HepG2 (cell line): ENCODE measurements around the gene DPM2. TPM values are rescaled to one million over a fixed set of nuclear protein-coding genes. Genes with fewer than 3 reads are reported as not detected.

ENCODE experiments used
- ARNT2 ChIP-seq: sonication (generic); formaldehyde crosslinking; IDR thresholded peaks from 2 replicates; pipeline ENCODE4 v1.8.0; 2022; ENCODE audit warnings: mild to moderate bottlenecking, low read depth, missing genetic modification reagents, moderate library complexity
- BRF2 ChIP-seq: sonication (generic); formaldehyde crosslinking; IDR thresholded peaks from 2 replicates; pipeline ENCODE4 v1.8.1; 2022; ENCODE audit warnings: mild to moderate bottlenecking, missing genetic modification reagents
- CHCHD3 ChIP-seq: sonication (generic); formaldehyde crosslinking; IDR thresholded peaks from 2 replicates; pipeline ENCODE4 v1.8.0; 2022; ENCODE audit warnings: mild to moderate bottlenecking, missing genetic modification reagents, moderate library complexity
- HES4 ChIP-seq: sonication (generic); formaldehyde crosslinking; IDR thresholded peaks from 2 replicates; pipeline ENCODE4 v1.9.0; 2021; ENCODE audit warnings: mild to moderate bottlenecking, missing genetic modification reagents, borderline replicate concordance
- HNRNPLL ChIP-seq: fragments of 200-400 bp; formaldehyde crosslinking; IDR thresholded peaks from 2 replicates; pipeline ENCODE4 v1.6.1; 2017; ENCODE audit warnings: mild to moderate bottlenecking, low read depth, low read length; ENCODE audit not compliant: poor library complexity, severe bottlenecking
- MAFG ChIP-seq: sonication (generic); formaldehyde crosslinking; IDR thresholded peaks from 2 replicates; pipeline ENCODE4 v1.5.1; 2020; ENCODE audit warnings: mild to moderate bottlenecking, missing genetic modification reagents
- SNRNP70 ChIP-seq: fragments of 200-400 bp; formaldehyde crosslinking; IDR thresholded peaks from 2 replicates; pipeline ENCODE4 v1.6.1; 2017; ENCODE audit warnings: mild to moderate bottlenecking, low read depth, low read length, moderate library complexity
- SPEN ChIP-seq: sonication (generic); formaldehyde crosslinking; IDR thresholded peaks from 2 replicates; pipeline ENCODE4 v1.5.1; 2020; ENCODE audit warnings: low read depth, mild to moderate bottlenecking, missing genetic modification reagents
- SRF ChIP-seq: IDR thresholded peaks from 2 replicates; pipeline ENCODE4 v1.6.1; 2011; ENCODE audit warnings: mild to moderate bottlenecking, low read depth, low read length, moderate library complexity
- TRAFD1 ChIP-seq: sonication (generic); formaldehyde crosslinking; IDR thresholded peaks from 2 replicates; pipeline ENCODE4 v1.5.1; 2020; ENCODE audit warnings: missing genetic modification reagents, mild to moderate bottlenecking, borderline replicate concordance
- UBTF ChIP-seq: sonication (generic); formaldehyde crosslinking; IDR thresholded peaks from 2 replicates; pipeline ENCODE4 v1.4.0; 2020; ENCODE audit warnings: mild to moderate bottlenecking, missing genetic modification reagents
- YY1 ChIP-seq: IDR thresholded peaks from 2 replicates; pipeline ENCODE4 v1.6.1; 2011; ENCODE audit warnings: low read length, low read depth, moderate library complexity, mild to moderate bottlenecking; ENCODE audit not compliant: insufficient read depth, insufficient replicate concordance
- ZBTB33 ChIP-seq: sonication (generic); formaldehyde crosslinking; IDR thresholded peaks from 2 replicates; pipeline ENCODE4 v1.4.0; 2020; ENCODE audit warnings: missing genetic modification reagents
- ZNF350 ChIP-seq: sonication (generic); formaldehyde crosslinking; IDR thresholded peaks from 2 replicates; pipeline ENCODE4 v1.4.0; 2020; ENCODE audit warnings: mild to moderate bottlenecking, low read depth, missing genetic modification reagents, borderline replicate concordance
- ZNF414 ChIP-seq: sonication (generic); formaldehyde crosslinking; IDR thresholded peaks from 2 replicates; pipeline ENCODE4 v1.5.0; 2020; ENCODE audit warnings: missing genetic modification reagents
- ZNF564 ChIP-seq: sonication (generic); formaldehyde crosslinking; IDR thresholded peaks from 2 replicates; pipeline ENCODE4 v1.8.1; 2023; ENCODE audit warnings: mild to moderate bottlenecking, missing genetic modification reagents
- polyA plus RNA-seq, 8 experiments: library from polyadenylated mRNA; depleted of rRNA in 3 of 8; stranded (reverse) in 7 of 8; unstranded in 1 of 8; fragments of >200 nt; fragmentation: Illumina TruSeq in 4 of 8; extraction: Trizol in 4 of 8; gene quantifications; 2 replicates each; pipeline versions ENCODE4 v1.2.1 to v1.2.3, GENCODE V29; 2011 to 2016; ENCODE audit warnings: low read depth in 4 of 8, missing spikeins in 1 of 8, mixed read lengths in 1 of 8; ENCODE audit not compliant: insufficient read depth in 1 of 8
- total RNA-seq, 5 experiments: library from RNA; depleted of rRNA; stranded (reverse); fragments of >200 nt; fragmentation: Illumina TruSeq; extraction: Trizol; gene quantifications; 2 replicates each; pipeline ENCODE4 v1.2.3, GENCODE V29; 2016; ENCODE audit warnings: low read depth in 1 of 5
- TF ChIP-seq, protein P1 (sequence below): sonication (generic); formaldehyde crosslinking; IDR thresholded peaks from 2 replicates; pipeline ENCODE4 v1.9.0; 2021; ENCODE audit warnings: missing genetic modification reagents, borderline replicate concordance

Gene DPM2
- total and polyA plus RNA-seq, 2 of the 13 experiments (the other 11 are each of a cell fraction or from before 2014, with no cell fraction given), result 24.8 to 35.3 TPM

GRCh38 chr9:127955294-127956015, 17.8 kb upstream of the DPM2 start (continued):
- no peak for TF ChIP-seq TRAFD1 (CRISPR knock-in tag)
- TF ChIP-seq ARNT2, result no peak
- TF ChIP-seq ZBTB33 (CRISPR knock-in tag), result 0 out of 2 replicates have a peak, but pooled peaks have one; percentile 27
- TF ChIP-seq HES4, result no peak
- TF ChIP-seq HNRNPLL, result no peak
- TF ChIP-seq ZNF350 (CRISPR knock-in tag), result peak; percentile 36; the same call in 1 of the 2 replicates
- TF ChIP-seq, protein P1, sequence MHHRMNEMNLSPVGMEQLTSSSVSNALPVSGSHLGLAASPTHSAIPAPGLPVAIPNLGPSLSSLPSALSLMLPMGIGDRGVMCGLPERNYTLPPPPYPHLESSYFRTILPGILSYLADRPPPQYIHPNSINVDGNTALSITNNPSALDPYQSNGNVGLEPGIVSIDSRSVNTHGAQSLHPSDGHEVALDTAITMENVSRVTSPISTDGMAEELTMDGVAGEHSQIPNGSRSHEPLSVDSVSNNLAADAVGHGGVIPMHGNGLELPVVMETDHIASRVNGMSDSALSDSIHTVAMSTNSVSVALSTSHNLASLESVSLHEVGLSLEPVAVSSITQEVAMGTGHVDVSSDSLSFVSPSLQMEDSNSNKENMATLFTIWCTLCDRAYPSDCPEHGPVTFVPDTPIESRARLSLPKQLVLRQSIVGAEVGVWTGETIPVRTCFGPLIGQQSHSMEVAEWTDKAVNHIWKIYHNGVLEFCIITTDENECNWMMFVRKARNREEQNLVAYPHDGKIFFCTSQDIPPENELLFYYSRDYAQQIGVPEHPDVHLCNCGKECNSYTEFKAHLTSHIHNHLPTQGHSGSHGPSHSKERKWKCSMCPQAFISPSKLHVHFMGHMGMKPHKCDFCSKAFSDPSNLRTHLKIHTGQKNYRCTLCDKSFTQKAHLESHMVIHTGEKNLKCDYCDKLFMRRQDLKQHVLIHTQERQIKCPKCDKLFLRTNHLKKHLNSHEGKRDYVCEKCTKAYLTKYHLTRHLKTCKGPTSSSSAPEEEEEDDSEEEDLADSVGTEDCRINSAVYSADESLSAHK, result no peak
- TF ChIP-seq ZNF414 (CRISPR knock-in tag), result no peak
- no peak for TF ChIP-seq ZNF564 (CRISPR knock-in tag)
- no peak for TF ChIP-seq SNRNP70
- no peak for TF ChIP-seq SRF
- TF ChIP-seq CHCHD3, result no peak
- no peak for TF ChIP-seq MAFG
- TF ChIP-seq UBTF, result peak; percentile 36; the same call in 1 of the 2 replicates
- TF ChIP-seq YY1, result peak; percentile 30
- TF ChIP-seq SPEN, result peak; percentile 48; the same call in 1 of the 2 replicates
- TF ChIP-seq BRF2, result no peak
